ENCODE measurements around the gene SSBP1. TPM values are rescaled to one million over a fixed set of nuclear protein-coding genes. Genes with fewer than 3 reads are reported as not detected.
A peak's percentile ranks its signal among the peaks of the same experiment; 100 is the strongest.
"Not testable (repeated sequence)": the region's sequence is repeated elsewhere in the genome, so short reads cannot be mapped to it uniquely, and the experiment has no call there.

The SSBP1 gene
- 10 to 100 TPM; 77.9 to 96.3 (median 87.0) TPM for total RNA-seq

- peaks cover 0 to 31% (median 6%) of the 10 kb centered on the region in 4 donors for H3K4me1 ChIP-seq
- H3K36me3 ChIP-seq, result peaks cover 0 to 32% (median 4%) of the 10 kb centered on the region in 3 donors
- 3 to 5% methylated on average over 41 to 46 of the region's 46 CpGs for WGBS, 2 donors
- no peaks in the 10 kb centered on the region for H3K27me3 ChIP-seq
- TF ChIP-seq EP300 (IDR thresholded peaks at IDR 0.05) (peak; percentile 90 to 96), POLR2A (IDR thresholded peaks at IDR 0.05) (peak in 1 of 2 donors; percentile 57), CTCF (IDR thresholded peaks at IDR 0.05) (peak; percentile 60 to 86 (median 78))
- peak within 1 kb of the TSS; percentile 52 to 87 (median 84) for H3K27ac ChIP-seq
- peak; percentile 69 to 83 for DNase-seq (ENCODE audit: low spot score in 2 of 2)
- peak within 1 kb of the TSS; percentile 58 to 81 (median 70) for H3K4me3 ChIP-seq
- no peaks in the 10 kb centered on the region for H3K9me3 ChIP-seq
Measured at GRCh38 chr7:141737836-141738591, at the start of gene SSBP1. SSBP1 (plus strand) TSS chr7:141738358; CDS start chr7:141739167, 809 bp downstream.

GRCh38 chr7:141689072-141689825 is 48.9 kb upstream of the SSBP1 start:
- Histone ChIP-seq H3K4me1 (peaks cover 0 to 22% (median 0%) of the 10 kb centered on the region in 4 donors), H3K36me3 (peaks cover 0 to 23% (median 0%) of the 10 kb centered on the region in 3 donors)
- not testable (repeated sequence) for H3K4me3 ChIP-seq; H3K27me3 ChIP-seq; H3K27ac ChIP-seq; H3K9me3 ChIP-seq; DNase-seq (ENCODE audit: low spot score in 2 of 2)
- 96 to 98% methylated on average over 3 of the region's 3 CpGs for WGBS, 2 donors

GRCh38 chr7:141691540-141691939 is 46.6 kb upstream of the SSBP1 start:
- Histone ChIP-seq H3K4me1 (peaks cover 0 to 32% (median 0%) of the 10 kb centered on the region in 4 donors), H3K9me3 (no peaks in the 10 kb centered on the region), H3K4me3 (no peak overlapping the region), H3K27me3 (no peaks in the 10 kb centered on the region), H3K36me3 (peaks cover 0 to under 1% (median 0%) of the 10 kb centered on the region in 3 donors), H3K27ac (no peak overlapping the region)
- 85 to 90% methylated on average over 3 of the region's 3 CpGs for WGBS, 2 donors
- TF ChIP-seq POLR2A (IDR thresholded peaks at IDR 0.05) (no peak), CTCF (IDR thresholded peaks at IDR 0.05) (no peak), EP300 (IDR thresholded peaks at IDR 0.05) (no peak)
- no peak for DNase-seq (ENCODE audit: low spot score in 2 of 2)

GRCh38 chr7:141691961-141692360 is 46.2 kb upstream of the SSBP1 start:
- H3K4me1 ChIP-seq, result peaks cover 0 to 32% (median 0%) of the 10 kb centered on the region in 4 donors
- WGBS, 2 donors, result 87 to 91% methylated on average over 4 of the region's 4 CpGs
- H3K27me3 ChIP-seq, result no peaks in the 10 kb centered on the region
- H3K4me3 ChIP-seq, result no peak overlapping the region
- no peaks in the 10 kb centered on the region for H3K9me3 ChIP-seq
- TF ChIP-seq EP300 (IDR thresholded peaks at IDR 0.05) (no peak), POLR2A (IDR thresholded peaks at IDR 0.05) (no peak), CTCF (IDR thresholded peaks at IDR 0.05) (no peak)
- DNase-seq (ENCODE audit: low spot score in 2 of 2), result no peak
- H3K27ac ChIP-seq, result no peak overlapping the region
- no peaks in the 10 kb centered on the region for H3K36me3 ChIP-seq

GRCh38 chr7:141693082-141693481 is 45.1 kb upstream of the SSBP1 start:
- H3K4me1 ChIP-seq, result peaks cover 0 to 32% (median 3%) of the 10 kb centered on the region in 4 donors

More at GRCh38 chr7:141693082-141693481, 45.1 kb upstream of the SSBP1 start:
- WGBS, 2 donors, result 85 to 92% methylated on average over 3 of the region's 3 CpGs
- no peak overlapping the region for H3K27ac ChIP-seq
- no peaks in the 10 kb centered on the region for H3K9me3 ChIP-seq
- H3K4me3 ChIP-seq, result no peak overlapping the region
- TF ChIP-seq CTCF (IDR thresholded peaks at IDR 0.05) (no peak), EP300 (IDR thresholded peaks at IDR 0.05) (no peak), POLR2A (IDR thresholded peaks at IDR 0.05) (no peak)
- no peak for DNase-seq (ENCODE audit: low spot score in 2 of 2)
- no peaks in the 10 kb centered on the region for H3K27me3 ChIP-seq
- H3K36me3 ChIP-seq, result no peaks in the 10 kb centered on the region

Measured in tibial nerve (tissue), 4 donors.